ENCODE measurements around the gene FOXO6.
A peak's percentile ranks its signal among the peaks of the same experiment; 100 is the strongest.

Gene FOXO6

GRCh38 chr1:41378999-41379737 is 17.9 kb downstream of the FOXO6 start:
- H3K36me3 ChIP-seq (replicated peaks): no peaks in the 10 kb centered on the region
- peaks cover 18% of the 10 kb centered on the region for H3K27me3 ChIP-seq (replicated peaks)
- no peak overlapping the region for H3K4me3 ChIP-seq (ENCODE audit: low read depth, low read length)
- TF ChIP-seq, protein P1, sequence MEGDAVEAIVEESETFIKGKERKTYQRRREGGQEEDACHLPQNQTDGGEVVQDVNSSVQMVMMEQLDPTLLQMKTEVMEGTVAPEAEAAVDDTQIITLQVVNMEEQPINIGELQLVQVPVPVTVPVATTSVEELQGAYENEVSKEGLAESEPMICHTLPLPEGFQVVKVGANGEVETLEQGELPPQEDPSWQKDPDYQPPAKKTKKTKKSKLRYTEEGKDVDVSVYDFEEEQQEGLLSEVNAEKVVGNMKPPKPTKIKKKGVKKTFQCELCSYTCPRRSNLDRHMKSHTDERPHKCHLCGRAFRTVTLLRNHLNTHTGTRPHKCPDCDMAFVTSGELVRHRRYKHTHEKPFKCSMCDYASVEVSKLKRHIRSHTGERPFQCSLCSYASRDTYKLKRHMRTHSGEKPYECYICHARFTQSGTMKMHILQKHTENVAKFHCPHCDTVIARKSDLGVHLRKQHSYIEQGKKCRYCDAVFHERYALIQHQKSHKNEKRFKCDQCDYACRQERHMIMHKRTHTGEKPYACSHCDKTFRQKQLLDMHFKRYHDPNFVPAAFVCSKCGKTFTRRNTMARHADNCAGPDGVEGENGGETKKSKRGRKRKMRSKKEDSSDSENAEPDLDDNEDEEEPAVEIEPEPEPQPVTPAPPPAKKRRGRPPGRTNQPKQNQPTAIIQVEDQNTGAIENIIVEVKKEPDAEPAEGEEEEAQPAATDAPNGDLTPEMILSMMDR (IDR thresholded peaks at IDR 0.05; ENCODE audit: low read depth, low read length, missing control alignments): no peak
- in situ Hi-C loops (cut with HindIII; ENCODE audit: low pct_ligation_motif_present, low sequenced_read_pairs): no loop called here
- no peak for DNase-seq
- no peak overlapping the region for H3K27ac ChIP-seq

DNA sequence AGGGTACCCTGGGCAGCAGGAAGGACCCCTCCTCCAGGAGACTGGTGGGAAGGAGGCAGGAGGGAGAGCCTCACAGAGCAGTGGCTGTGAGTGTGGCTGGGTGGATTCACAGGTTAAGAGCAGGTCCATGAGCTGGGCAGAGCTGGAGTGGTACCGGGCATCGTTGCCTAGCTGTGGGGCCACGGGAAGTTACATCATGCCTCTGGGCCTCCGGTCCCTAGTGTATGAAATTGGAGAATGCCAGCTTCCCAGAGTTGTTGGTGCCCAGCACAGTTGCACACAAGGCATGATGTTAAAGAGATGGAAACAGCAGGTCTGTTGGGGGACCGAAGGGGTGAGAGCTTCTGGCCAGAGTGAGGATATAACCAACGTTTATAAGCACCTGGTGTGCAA is 18.5 kb downstream of the FOXO6 start:
- peaks cover 24% of the 10 kb centered on the region for H3K27me3 ChIP-seq (replicated peaks)
- no peak overlapping the region for H3K4me3 ChIP-seq (ENCODE audit: low read depth, low read length)
- TF ChIP-seq, protein P1 (IDR thresholded peaks at IDR 0.05; ENCODE audit: low read depth, low read length, missing control alignments): no peak

DNA sequence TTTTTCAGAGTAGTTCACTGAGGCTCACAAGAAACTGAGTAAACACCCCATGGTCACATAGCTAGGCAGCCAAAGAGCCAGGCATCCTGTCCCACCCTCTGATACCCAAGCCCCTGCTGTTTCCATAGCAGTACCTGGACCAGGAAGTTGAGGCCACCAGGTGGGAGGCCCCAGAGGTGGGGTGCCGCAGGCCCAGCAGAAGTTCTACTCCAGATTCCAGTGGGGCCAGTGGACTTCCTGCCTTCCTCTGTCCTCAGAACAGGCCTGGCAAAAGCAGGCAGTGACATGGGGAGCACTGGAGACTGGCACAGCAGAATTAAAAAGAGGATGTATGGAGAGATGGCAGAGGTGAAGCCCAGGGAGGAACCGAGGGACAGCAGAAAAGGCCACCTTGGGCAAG is 19.0 kb downstream of the FOXO6 start:
- peaks cover 26% of the 10 kb centered on the region for H3K27me3 ChIP-seq (replicated peaks)
- no peak overlapping the region for H3K4me3 ChIP-seq (ENCODE audit: low read depth, low read length)
- no peaks in the 10 kb centered on the region for H3K36me3 ChIP-seq (replicated peaks)
- no peak overlapping the region for H3K27ac ChIP-seq
- TF ChIP-seq, protein P1 (IDR thresholded peaks at IDR 0.05; ENCODE audit: low read depth, low read length, missing control alignments): no peak
- in situ Hi-C loops (cut with HindIII; ENCODE audit: low pct_ligation_motif_present, low sequenced_read_pairs): no loop called here
- DNase-seq: no peak

More for the DNA sequence above, 18.5 kb downstream of the FOXO6 start:
- Histone ChIP-seq H3K36me3 (replicated peaks) (no peaks in the 10 kb centered on the region), H3K27ac (no peak overlapping the region)
- in situ Hi-C loops (cut with HindIII; ENCODE audit: low pct_ligation_motif_present, low sequenced_read_pairs): no loop called here
- DNase-seq: no peak

- in situ Hi-C loops (cut with HindIII; ENCODE audit: low pct_ligation_motif_present, low sequenced_read_pairs): no loop called here
- peaks cover 29% of the 10 kb centered on the region for H3K27me3 ChIP-seq (replicated peaks)
- H3K4me3 ChIP-seq (ENCODE audit: low read depth, low read length): peak overlapping the region; percentile 24
- H3K27ac ChIP-seq: no peak overlapping the region
- TF ChIP-seq, protein P1 (IDR thresholded peaks at IDR 0.05; ENCODE audit: low read depth, low read length, missing control alignments): no peak
- no peaks in the 10 kb centered on the region for H3K36me3 ChIP-seq (replicated peaks)
- DNase-seq: no peak
These were observed 19.9 kb downstream of the FOXO6 start for GRCh38 chr1:41380979-41381691.

DNA sequence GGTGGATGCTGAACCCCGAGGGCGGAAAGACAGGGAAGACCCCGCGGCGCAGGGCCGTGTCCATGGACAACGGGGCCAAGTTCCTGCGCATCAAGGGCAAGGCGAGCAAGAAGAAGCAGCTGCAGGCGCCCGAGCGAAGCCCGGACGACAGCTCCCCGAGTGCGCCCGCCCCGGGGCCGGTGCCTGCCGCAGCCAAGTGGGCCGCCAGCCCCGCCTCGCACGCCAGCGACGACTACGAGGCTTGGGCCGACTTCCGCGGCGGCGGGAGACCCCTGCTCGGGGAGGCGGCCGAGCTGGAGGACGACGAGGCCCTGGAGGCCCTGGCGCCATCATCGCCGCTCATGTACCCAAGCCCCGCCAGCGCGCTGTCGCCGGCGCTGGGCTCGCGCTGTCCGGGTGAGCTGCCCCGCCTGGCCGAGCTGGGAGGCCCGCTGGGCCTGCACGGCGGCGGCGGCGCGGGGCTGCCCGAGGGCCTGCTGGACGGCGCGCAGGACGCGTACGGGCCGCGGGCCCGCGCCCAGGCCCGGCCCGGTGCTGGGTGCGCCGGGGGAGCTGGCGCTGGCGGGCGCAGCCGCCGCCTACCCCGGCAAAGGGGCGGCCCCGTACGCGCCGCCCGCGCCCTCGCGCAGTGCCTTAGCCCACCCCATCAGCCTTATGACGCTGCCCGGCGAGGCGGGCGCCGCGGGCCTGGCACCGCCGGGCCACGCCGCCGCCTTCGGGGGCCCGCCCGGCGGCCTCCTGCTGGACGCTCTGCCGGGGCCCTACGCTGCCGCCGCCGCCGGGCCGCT is 20.7 kb downstream of the FOXO6 start:
- no peak for DNase-seq
- Histone ChIP-seq H3K36me3 (replicated peaks) (no peaks in the 10 kb centered on the region), H3K4me3 (ENCODE audit: low read depth, low read length) (peak overlapping the region; percentile 24), H3K27me3 (replicated peaks) (peaks cover 29% of the 10 kb centered on the region), H3K27ac (no peak overlapping the region)
- in situ Hi-C loops (cut with HindIII; ENCODE audit: low pct_ligation_motif_present, low sequenced_read_pairs): no loop called here
- TF ChIP-seq, protein P1 (IDR thresholded peaks at IDR 0.05; ENCODE audit: low read depth, low read length, missing control alignments): no peak
